Naive thymus-derived CD4-positive, alpha-beta T cell (primary cell): ENCODE data around the gene KIAA1328. TPM values are rescaled to one million over a fixed set of nuclear protein-coding genes. Genes with fewer than 3 reads are reported as not detected.

Experiments used
- ATAC-seq: fragments of 150-1000 bp; cut with Tn5 transposase; 2 replicates; pipeline ENCODE4 v1.10.0; 2021; ENCODE audit warnings: mild to moderate bottlenecking, moderate library complexity
- CTCF ChIA-PET: fragments of 350-600 bp; sonication (Branson Sonifier 250); formaldehyde crosslinking; loops from one replicate; lab custom pipeline; 2021; ENCODE audit warnings: antibody characterized with exemption; lab: Charles Lee
- POLR2A ChIA-PET: fragments of 350-600 bp; sonication (Branson Sonifier 250); formaldehyde crosslinking; loops from one replicate; lab custom pipeline; 2021; ENCODE audit warnings: antibody characterized with exemption, inconsistent platforms; lab: Charles Lee
- DNase-seq, 9 donors: peaks; one replicate each; pipeline versions ENCODE4 v3.0.0 to v3.0.0-alpha.2; 2020 to 2022; ENCODE audit warnings: mixed read lengths in 1 of 9
- H3K27ac ChIP-seq: one replicate; pipeline ENCODE4 v1.7.0; 2013; ENCODE audit warnings: mild to moderate bottlenecking, low read depth, low read length, moderate library complexity
- H3K27me3 ChIP-seq, 2 donors: one replicate each; pipeline ENCODE4 v1.7.0; 2013; ENCODE audit warnings: low read length in 2 of 2, mild to moderate bottlenecking in 2 of 2, moderate library complexity in 2 of 2; ENCODE audit not compliant: control insufficient read depth in 2 of 2, insufficient read depth in 2 of 2
- H3K36me3 ChIP-seq, 3 experiments: 1 replicate in 2 of 3; 2 replicates in 1 of 3; pipeline ENCODE4 v1.7.0; 2013; ENCODE audit warnings: low read length in 3 of 3, mild to moderate bottlenecking in 3 of 3, moderate library complexity in 1 of 3; ENCODE audit not compliant: insufficient read depth in 3 of 3, control insufficient read depth in 2 of 3
- H3K4me1 ChIP-seq, 2 donors: one replicate each; pipeline ENCODE4 v1.7.0; 2013; ENCODE audit warnings: low read length in 2 of 2, mild to moderate bottlenecking in 2 of 2, moderate library complexity in 1 of 2; ENCODE audit not compliant: control insufficient read depth in 2 of 2, insufficient read depth in 2 of 2
- H3K4me3 ChIP-seq: 2 replicates; pipeline ENCODE4 v1.7.0; 2013; ENCODE audit warnings: mild to moderate bottlenecking, low read length
- H3K9me3 ChIP-seq, 3 experiments: 1 replicate in 2 of 3; 2 replicates in 1 of 3; pipeline ENCODE4 v1.7.0; 2013; ENCODE audit warnings: low read length in 3 of 3; ENCODE audit not compliant: control insufficient read depth in 2 of 3
- H3K27ac Mint-ChIP-seq, 9 donors: one replicate each; pipeline ENCODE4 v1.8.0; 2020 to 2022; ENCODE audit warnings: mixed read lengths in 9 of 9, mild to moderate bottlenecking in 8 of 9, moderate library complexity in 5 of 9, inconsistent platforms in 2 of 9
- H3K27me3 Mint-ChIP-seq, 5 donors: one replicate each; pipeline ENCODE4 v1.8.0; 2021 to 2022; ENCODE audit warnings: mixed read lengths in 5 of 5, mild to moderate bottlenecking in 1 of 5
- H3K36me3 Mint-ChIP-seq, 5 donors: one replicate each; pipeline ENCODE4 v1.8.0; 2020 to 2022; ENCODE audit warnings: mixed read lengths in 5 of 5, mild to moderate bottlenecking in 3 of 5, inconsistent platforms in 1 of 5
- H3K4me1 Mint-ChIP-seq, 7 donors: one replicate each; pipeline ENCODE4 v1.8.0; 2020 to 2022; ENCODE audit warnings: mixed read lengths in 7 of 7, mild to moderate bottlenecking in 3 of 7, inconsistent platforms in 1 of 7
- H3K4me3 Mint-ChIP-seq, 10 donors: one replicate each; pipeline ENCODE4 v1.8.0; 2020 to 2022; ENCODE audit warnings: mild to moderate bottlenecking in 10 of 10, mixed read lengths in 10 of 10, moderate library complexity in 6 of 10, inconsistent platforms in 2 of 10
- H3K9me3 Mint-ChIP-seq, 11 donors: one replicate each; pipeline ENCODE4 v1.8.0; 2020 to 2022; ENCODE audit warnings: mixed read lengths in 11 of 11, mild to moderate bottlenecking in 4 of 11, inconsistent platforms in 1 of 11, moderate library complexity in 1 of 11
- intact Hi-C, 2 donors: fragments of 100-400 bp; cut with micrococcal nuclease; formaldehyde crosslinking; loops; one replicate each; pipeline ENCODE4 v1.15.1; 2023
- polyA plus RNA-seq, 2 donors: library from polyadenylated mRNA; unstranded; fragments of 300-500 nt; fragmentation: Illumina TruSeq; gene quantifications; one replicate each; pipeline ENCODE4 v1.2.3, GENCODE V29; 2021
- total RNA-seq, 6 experiments: library from RNA in 5 of 6; stranded (reverse) in 5 of 6; gene quantifications; 1 replicate in 5 of 6; 2 replicates in 1 of 6; pipeline ENCODE4 v1.2.3 and lab custom pipeline; 2021 to 2026

Gene KIAA1328
- total and polyA plus RNA-seq, 7 experiments from 2014 or later, result 8.1 to 17.6 (median 13.2) TPM

- POLR2A ChIA-PET, result no interaction called here
- peaks cover 0 to 63% (median 40%) of the 10 kb centered on the region in 5 donors for H3K36me3 Mint-ChIP-seq
These were observed 106.0 kb downstream of the KIAA1328 start for GRCh38 chr18:36934884-36935283.

GRCh38 chr18:36942264-36942663, 113.3 kb downstream of the KIAA1328 start:
- intact Hi-C loops, result loop anchor here in 1 of 2 donors (5.0 kb wide), 2 partner anchors 400 to 595 kb away; no protein-coding TSS in a partner anchor
- Histone ChIP-seq H3K4me3 (no peak overlapping the region), H3K27me3 (no peaks in the 10 kb centered on the region), H3K36me3 (no peaks in the 10 kb centered on the region), H3K4me1 (no peaks in the 10 kb centered on the region), H3K9me3 (no peaks in the 10 kb centered on the region), H3K27ac (no peak overlapping the region)
- no peak for ATAC-seq
- no peaks in the 10 kb centered on the region for H3K27me3 Mint-ChIP-seq
- ChIA-PET POLR2A (no interaction called here), CTCF (no interaction called here)
- H3K4me1 Mint-ChIP-seq, result peaks cover 0 to 5% (median 0%) of the 10 kb centered on the region in 7 donors
- no peak overlapping the region for H3K27ac Mint-ChIP-seq
- peak in 4 of 9 donors; percentile 4 to 23 (median 10) for DNase-seq
- H3K36me3 Mint-ChIP-seq, result peaks cover 0 to 32% (median 17%) of the 10 kb centered on the region in 5 donors
- peaks cover 0 to 18% (median 11%) of the 10 kb centered on the region in 11 donors for H3K9me3 Mint-ChIP-seq
- no peak overlapping the region for H3K4me3 Mint-ChIP-seq

More at GRCh38 chr18:36934884-36935283, 106.0 kb downstream of the KIAA1328 start:
- CTCF ChIA-PET, result no interaction called here
- no peaks in the 10 kb centered on the region for H3K27me3 ChIP-seq
- DNase-seq (no peak), ATAC-seq (no peak)
- Mint-ChIP-seq H3K9me3 (peaks cover 10 to 33% (median 26%) of the 10 kb centered on the region in 11 donors), H3K27ac (no peak overlapping the region), H3K27me3 (no peaks in the 10 kb centered on the region), H3K4me3 (no peak overlapping the region), H3K4me1 (peaks cover 0 to 6% (median 0%) of the 10 kb centered on the region in 7 donors)
- intact Hi-C loops, result no loop called here
- no peaks in the 10 kb centered on the region for H3K36me3 ChIP-seq
- no peaks in the 10 kb centered on the region for H3K9me3 ChIP-seq
- no peak overlapping the region for H3K4me3 ChIP-seq
- H3K4me1 ChIP-seq, result no peaks in the 10 kb centered on the region
- H3K27ac ChIP-seq, result no peak overlapping the region

- H3K36me3 Mint-ChIP-seq, result peaks cover 0 to 22% (median 4%) of the 10 kb centered on the region in 5 donors
- Histone ChIP-seq H3K4me3 (no peak overlapping the region), H3K9me3 (no peaks in the 10 kb centered on the region), H3K27ac (no peak overlapping the region), H3K27me3 (no peaks in the 10 kb centered on the region), H3K4me1 (no peaks in the 10 kb centered on the region), H3K36me3 (no peaks in the 10 kb centered on the region)
- ChIA-PET CTCF (no interaction called here), POLR2A (no interaction called here)
- H3K9me3 Mint-ChIP-seq, result no peaks in the 10 kb centered on the region
- ATAC-seq (no peak), DNase-seq (no peak)
- H3K27me3 Mint-ChIP-seq, result no peaks in the 10 kb centered on the region
- intact Hi-C loops, result no loop called here
- H3K27ac Mint-ChIP-seq, result no peak overlapping the region
- no peak overlapping the region for H3K4me3 Mint-ChIP-seq
- no peaks in the 10 kb centered on the region for H3K4me1 Mint-ChIP-seq
These were observed 119.0 kb downstream of the KIAA1328 start for GRCh38 chr18:36947820-36948348.

- POLR2A ChIA-PET, result no interaction called here
- no peaks in the 10 kb centered on the region for H3K9me3 Mint-ChIP-seq
- no peak overlapping the region for H3K4me3 Mint-ChIP-seq
These were observed 121.4 kb downstream of the KIAA1328 start for GRCh38 chr18:36950282-36950681.

GRCh38 chr18:36950960-36951359, 122.0 kb downstream of the KIAA1328 start:
- ATAC-seq (no peak), DNase-seq (no peak)
- H3K4me1 Mint-ChIP-seq, result no peaks in the 10 kb centered on the region
- no peak overlapping the region for H3K4me3 Mint-ChIP-seq
- Histone ChIP-seq H3K36me3 (no peaks in the 10 kb centered on the region), H3K27me3 (no peaks in the 10 kb centered on the region), H3K4me3 (no peak overlapping the region), H3K27ac (no peak overlapping the region), H3K4me1 (no peaks in the 10 kb centered on the region), H3K9me3 (no peaks in the 10 kb centered on the region)
- no peaks in the 10 kb centered on the region for H3K27me3 Mint-ChIP-seq
- peaks cover 0 to 27% (median 10%) of the 10 kb centered on the region in 5 donors for H3K36me3 Mint-ChIP-seq
- H3K27ac Mint-ChIP-seq, result no peak overlapping the region
- intact Hi-C loops, result no loop called here
- H3K9me3 Mint-ChIP-seq, result no peaks in the 10 kb centered on the region
- POLR2A ChIA-PET, result no interaction called here
- CTCF ChIA-PET, result no interaction called here

More at GRCh38 chr18:36950282-36950681, 121.4 kb downstream of the KIAA1328 start:
- Mint-ChIP-seq H3K27ac (no peak overlapping the region), H3K36me3 (peaks cover 0 to 22% (median 4%) of the 10 kb centered on the region in 5 donors), H3K4me1 (no peaks in the 10 kb centered on the region), H3K27me3 (no peaks in the 10 kb centered on the region)
- H3K4me1 ChIP-seq, result no peaks in the 10 kb centered on the region
- no peak overlapping the region for H3K27ac ChIP-seq
- H3K4me3 ChIP-seq, result no peak overlapping the region
- ATAC-seq (no peak), DNase-seq (no peak)
- CTCF ChIA-PET, result no interaction called here
- intact Hi-C loops, result no loop called here
- no peaks in the 10 kb centered on the region for H3K36me3 ChIP-seq
- H3K9me3 ChIP-seq, result no peaks in the 10 kb centered on the region
- H3K27me3 ChIP-seq, result no peaks in the 10 kb centered on the region

- Mint-ChIP-seq H3K36me3 (peaks cover 0 to 30% (median 25%) of the 10 kb centered on the region in 5 donors), H3K4me3 (no peak overlapping the region), H3K27me3 (no peaks in the 10 kb centered on the region), H3K9me3 (peaks cover 0 to 11% (median 3%) of the 10 kb centered on the region in 11 donors), H3K27ac (no peak overlapping the region), H3K4me1 (no peaks in the 10 kb centered on the region)
- CTCF ChIA-PET, result no interaction called here
- peaks cover 0 to 4% (median 0%) of the 10 kb centered on the region in 3 experiments for H3K36me3 ChIP-seq
- no peak overlapping the region for H3K4me3 ChIP-seq
- no peaks in the 10 kb centered on the region for H3K27me3 ChIP-seq
- DNase-seq (no peak), ATAC-seq (no peak)
- POLR2A ChIA-PET, result no interaction called here
- H3K9me3 ChIP-seq, result no peaks in the 10 kb centered on the region
- no peak overlapping the region for H3K27ac ChIP-seq
- H3K4me1 ChIP-seq, result no peaks in the 10 kb centered on the region
- intact Hi-C loops, result no loop called here
These were observed 124.1 kb downstream of the KIAA1328 start for GRCh38 chr18:36953047-36953446.

GRCh38 chr18:36960038-36960437, 131.1 kb downstream of the KIAA1328 start:
- Histone ChIP-seq H3K9me3 (no peaks in the 10 kb centered on the region), H3K27me3 (no peaks in the 10 kb centered on the region), H3K27ac (no peak overlapping the region), H3K36me3 (peaks cover 0 to 4% (median 0%) of the 10 kb centered on the region in 3 experiments), H3K4me1 (no peaks in the 10 kb centered on the region), H3K4me3 (no peak overlapping the region)
- Mint-ChIP-seq H3K27me3 (no peaks in the 10 kb centered on the region), H3K36me3 (peaks cover 10 to 79% (median 70%) of the 10 kb centered on the region in 5 donors), H3K9me3 (peaks cover 3 to 32% (median 16%) of the 10 kb centered on the region in 11 donors), H3K4me1 (no peaks in the 10 kb centered on the region), H3K4me3 (no peak overlapping the region), H3K27ac (no peak overlapping the region)
- ATAC-seq (no peak), DNase-seq (no peak)
- intact Hi-C loops, result no loop called here
- POLR2A ChIA-PET, result no interaction called here
- CTCF ChIA-PET, result no interaction called here
